Measurements from ENCODE around the gene CACNA2D3.

DNA sequence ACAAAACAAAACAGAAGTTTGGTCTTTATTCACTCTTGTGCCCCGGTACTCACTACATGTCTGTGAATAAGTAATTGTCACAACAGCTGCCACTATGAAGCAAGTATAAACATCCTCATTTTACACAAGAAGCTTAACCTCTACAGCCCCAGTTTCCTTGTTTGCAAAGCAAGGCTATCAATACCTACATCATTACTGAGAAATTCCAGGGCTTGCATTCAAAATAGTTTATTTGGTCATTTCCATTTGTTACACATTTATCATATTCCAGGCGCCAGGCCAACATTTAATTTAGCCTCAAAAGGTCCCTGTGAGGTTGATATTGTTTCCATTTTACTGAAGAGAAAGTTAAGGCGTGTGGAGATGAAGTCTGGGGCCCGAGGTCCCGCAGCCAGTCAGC lies 966.9 kb downstream of the CACNA2D3 start:
- TF ChIP-seq CTCF (conservative IDR thresholded peaks at IDR 0.05) (no peak), EZH2 (IDR thresholded peaks at IDR 0.05; ENCODE audit: low read depth) (no peak)

Measured in PC-9 (cell line).